ENCODE results near the gene SLC25A6. TPM values are rescaled to one million over a fixed set of nuclear protein-coding genes. Genes with fewer than 3 reads are reported as not detected.
"Not testable (repeated sequence)": the region's sequence is repeated elsewhere in the genome, so short reads cannot be mapped to it uniquely, and the experiment has no call there.

Gene SLC25A6
- total RNA-seq, 4 donors from 2014 or later: 60.0 to 69.9 (median 65.1) TPM

DNA sequence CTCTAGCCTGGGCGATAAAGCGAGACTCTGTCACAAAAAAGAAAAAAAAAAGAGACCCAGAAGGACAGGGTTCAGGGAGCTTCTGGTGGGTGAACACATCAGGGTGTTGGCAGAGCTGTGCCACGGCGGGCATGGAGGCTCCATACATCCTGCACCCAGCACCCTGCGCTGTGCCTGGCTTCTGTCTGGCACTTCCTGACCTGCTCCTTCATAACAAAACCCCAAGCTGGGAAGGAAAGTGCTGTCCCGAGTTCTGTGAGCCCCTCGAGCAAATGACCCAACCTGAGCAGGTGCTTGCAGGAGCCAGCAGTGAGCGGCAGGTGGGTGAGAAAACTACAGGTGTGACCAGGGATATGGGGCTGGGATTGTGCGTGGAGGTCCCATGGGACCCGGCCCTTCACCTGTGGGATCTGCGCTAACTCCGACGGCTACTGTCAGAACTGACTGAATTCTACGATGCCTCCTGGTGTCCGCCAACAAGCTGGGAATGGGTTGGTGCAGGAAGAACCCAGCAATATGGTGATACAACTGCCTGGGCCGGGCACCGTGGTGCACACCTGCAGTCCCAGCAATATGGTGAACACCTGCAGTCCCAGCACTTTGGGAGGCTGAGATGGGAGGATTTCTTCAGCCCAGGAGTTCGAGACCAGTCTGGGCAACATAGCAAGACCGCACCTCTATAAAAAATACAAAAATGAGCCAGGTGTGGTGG is 41.9 kb upstream of the SLC25A6 start:
- ATAC-seq (no peak), DNase-seq (no peak)
- peaks cover 0 to 6% of the 10 kb centered on the region in 2 donors for H3K36me3 ChIP-seq
- no peaks in the 10 kb centered on the region for H3K4me1 ChIP-seq
- no peaks in the 10 kb centered on the region for H3K9me3 ChIP-seq
- intact Hi-C loops (cut with DNase I; ENCODE audit: low total_unique reads): no loop called here
- no peaks in the 10 kb centered on the region for H3K27me3 ChIP-seq
- H3K27ac ChIP-seq: no peak overlapping the region
- in situ Hi-C loops (cut with MboI; ENCODE audit: low sequenced_read_pairs in 4 of 4): no loop called here
- no peak overlapping the region for H3K4me3 ChIP-seq
- TF ChIP-seq, protein P1, sequence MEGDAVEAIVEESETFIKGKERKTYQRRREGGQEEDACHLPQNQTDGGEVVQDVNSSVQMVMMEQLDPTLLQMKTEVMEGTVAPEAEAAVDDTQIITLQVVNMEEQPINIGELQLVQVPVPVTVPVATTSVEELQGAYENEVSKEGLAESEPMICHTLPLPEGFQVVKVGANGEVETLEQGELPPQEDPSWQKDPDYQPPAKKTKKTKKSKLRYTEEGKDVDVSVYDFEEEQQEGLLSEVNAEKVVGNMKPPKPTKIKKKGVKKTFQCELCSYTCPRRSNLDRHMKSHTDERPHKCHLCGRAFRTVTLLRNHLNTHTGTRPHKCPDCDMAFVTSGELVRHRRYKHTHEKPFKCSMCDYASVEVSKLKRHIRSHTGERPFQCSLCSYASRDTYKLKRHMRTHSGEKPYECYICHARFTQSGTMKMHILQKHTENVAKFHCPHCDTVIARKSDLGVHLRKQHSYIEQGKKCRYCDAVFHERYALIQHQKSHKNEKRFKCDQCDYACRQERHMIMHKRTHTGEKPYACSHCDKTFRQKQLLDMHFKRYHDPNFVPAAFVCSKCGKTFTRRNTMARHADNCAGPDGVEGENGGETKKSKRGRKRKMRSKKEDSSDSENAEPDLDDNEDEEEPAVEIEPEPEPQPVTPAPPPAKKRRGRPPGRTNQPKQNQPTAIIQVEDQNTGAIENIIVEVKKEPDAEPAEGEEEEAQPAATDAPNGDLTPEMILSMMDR (IDR thresholded peaks at IDR 0.05 in 4 of 5, conservative IDR thresholded peaks at IDR 0.05 in 1 of 5): no peak
- no peak for TF ChIP-seq POLR2A (IDR thresholded peaks at IDR 0.05)

DNA sequence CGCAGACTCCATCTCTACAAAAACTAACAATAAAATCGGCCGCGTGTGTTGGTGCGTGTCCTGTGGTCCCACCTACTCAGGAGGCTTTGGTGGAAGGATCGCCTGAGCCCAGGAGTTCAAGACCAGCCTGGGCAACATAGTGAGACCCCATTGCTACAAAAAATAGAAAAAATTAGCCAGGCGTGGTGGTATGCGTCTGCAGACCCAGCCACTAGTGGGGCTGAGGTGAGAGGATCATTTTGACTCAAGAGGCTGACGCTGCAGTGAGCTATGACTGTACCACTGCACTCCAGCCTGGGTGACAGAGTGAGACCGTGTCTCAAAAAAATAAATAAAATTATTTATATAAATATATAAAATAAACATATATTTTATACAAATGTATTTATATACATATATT is 38.5 kb upstream of the SLC25A6 start:
- ATAC-seq (no peak), DNase-seq (no peak)
- intact Hi-C loops (cut with DNase I; ENCODE audit: low total_unique reads) (no loop called here), in situ Hi-C loops (cut with MboI; ENCODE audit: low sequenced_read_pairs in 4 of 4) (no loop called here)
- no peak overlapping the region for H3K27ac ChIP-seq
- H3K36me3 ChIP-seq: peaks cover 0 to 5% of the 10 kb centered on the region in 2 donors
- no peaks in the 10 kb centered on the region for H3K4me1 ChIP-seq
- no peaks in the 10 kb centered on the region for H3K27me3 ChIP-seq
- H3K9me3 ChIP-seq: no peaks in the 10 kb centered on the region
- TF ChIP-seq, protein P1 (IDR thresholded peaks at IDR 0.05 in 4 of 5, conservative IDR thresholded peaks at IDR 0.05 in 1 of 5): no peak
- no peak for TF ChIP-seq POLR2A (IDR thresholded peaks at IDR 0.05)
- H3K4me3 ChIP-seq: no peak overlapping the region

DNA sequence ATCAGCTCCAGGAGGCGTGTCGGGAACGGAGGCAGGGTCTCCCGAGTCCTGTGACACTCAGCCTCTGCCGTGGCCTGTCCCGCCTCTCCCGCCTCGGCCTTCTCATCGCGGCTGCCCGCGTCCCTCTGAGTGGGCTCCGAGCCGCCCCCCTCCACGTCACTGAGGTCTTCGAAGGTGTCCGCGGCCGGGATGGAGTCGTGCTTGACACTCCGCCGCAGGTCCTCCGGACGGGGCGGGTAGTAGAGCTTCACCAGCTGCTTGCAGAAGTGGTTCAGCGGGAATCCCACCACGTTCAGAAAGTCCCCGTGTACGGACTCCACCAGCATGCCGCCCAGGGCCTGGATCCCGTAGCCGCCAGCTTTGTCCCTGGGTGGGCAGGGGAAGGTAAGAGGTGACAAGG is 35.8 kb upstream of the SLC25A6 start:
- Histone ChIP-seq H3K27me3 (no peaks in the 10 kb centered on the region), H3K27ac (no peak overlapping the region), H3K36me3 (peaks cover 0 to 5% of the 10 kb centered on the region in 2 donors), H3K4me1 (no peaks in the 10 kb centered on the region), H3K9me3 (no peaks in the 10 kb centered on the region), H3K4me3 (no peak overlapping the region)
- intact Hi-C loops (cut with DNase I; ENCODE audit: low total_unique reads) (no loop called here), in situ Hi-C loops (cut with MboI; ENCODE audit: low sequenced_read_pairs in 4 of 4) (no loop called here)
- DNase-seq (no peak), ATAC-seq (no peak)
- TF ChIP-seq, protein P1 (IDR thresholded peaks at IDR 0.05 in 4 of 5, conservative IDR thresholded peaks at IDR 0.05 in 1 of 5): no peak
- no peak for TF ChIP-seq POLR2A (IDR thresholded peaks at IDR 0.05)

DNA sequence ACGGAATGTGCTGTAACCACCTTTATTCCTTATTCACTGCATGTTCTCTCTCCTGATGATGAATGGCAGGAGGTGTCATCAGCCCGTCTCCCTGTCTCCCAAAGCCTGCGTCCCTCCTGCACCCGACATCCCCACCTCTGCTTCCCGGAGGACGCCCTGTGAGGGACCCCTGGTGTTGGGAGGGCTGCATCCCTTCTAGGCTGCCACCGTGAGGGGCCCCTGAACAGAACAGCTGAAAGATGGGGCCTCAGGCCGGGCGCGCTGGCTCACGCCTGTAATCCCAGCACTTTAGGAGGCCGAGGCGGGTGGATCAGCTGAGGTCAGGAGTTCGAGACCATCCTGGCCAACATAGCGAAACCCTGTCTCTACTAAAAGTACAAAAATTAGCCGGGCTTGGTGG is 34.4 kb upstream of the SLC25A6 start:
- H3K4me1 ChIP-seq; intact Hi-C loops (cut with DNase I; ENCODE audit: low total_unique reads); ATAC-seq; in situ Hi-C loops (cut with MboI; ENCODE audit: low sequenced_read_pairs in 4 of 4); H3K4me3 ChIP-seq; H3K9me3 ChIP-seq; H3K27me3 ChIP-seq; H3K27ac ChIP-seq; DNase-seq; H3K36me3 ChIP-seq: not testable (repeated sequence)

DNA sequence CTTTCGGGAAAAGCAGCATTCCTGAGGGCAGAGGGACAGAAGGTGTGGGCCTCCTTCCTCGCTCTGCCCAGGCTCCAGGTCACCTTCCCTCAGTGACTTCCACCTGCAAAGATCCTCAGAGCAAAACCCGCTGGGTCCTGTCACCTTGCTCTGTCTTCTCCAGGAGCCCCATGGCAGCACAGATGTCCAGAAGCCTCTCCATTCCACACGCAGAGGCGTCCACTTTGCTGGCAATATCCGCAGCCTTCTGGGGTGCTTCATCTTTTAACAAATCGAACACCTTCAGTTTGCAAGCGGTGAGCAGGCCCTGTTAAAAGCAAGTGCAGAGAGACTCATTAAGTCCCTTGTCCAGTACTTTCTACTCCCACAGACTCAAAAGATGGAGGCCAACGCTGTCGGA is 33.5 kb upstream of the SLC25A6 start:
- ATAC-seq (no peak), DNase-seq (no peak)
- TF ChIP-seq, protein P1 (IDR thresholded peaks at IDR 0.05 in 4 of 5, conservative IDR thresholded peaks at IDR 0.05 in 1 of 5): no peak
- no peak for TF ChIP-seq POLR2A (IDR thresholded peaks at IDR 0.05)
- Histone ChIP-seq H3K4me3 (no peak overlapping the region), H3K27ac (no peak overlapping the region), H3K4me1 (no peaks in the 10 kb centered on the region), H3K36me3 (peaks cover 0 to 5% of the 10 kb centered on the region in 2 donors), H3K9me3 (no peaks in the 10 kb centered on the region), H3K27me3 (no peaks in the 10 kb centered on the region)
- in situ Hi-C loops (cut with MboI; ENCODE audit: low sequenced_read_pairs in 4 of 4): no loop called here
- intact Hi-C loops (cut with DNase I; ENCODE audit: low total_unique reads): no loop called here
